PFSK-1 (cell line): ENCODE results near the gene PRPF19.
A peak's percentile ranks its signal among the peaks of the same experiment; 100 is the strongest.

Experiments used
- FOXP2 ChIP-seq: optimal IDR thresholded peaks from 2 replicates; pipeline ENCODE3; 2011; ENCODE audit warnings: borderline replicate concordance, control low read depth, inconsistent platforms; ENCODE audit not compliant: insufficient read depth; ENCODE audit errors: extremely low read length, extremely low read depth
- POLR2AphosphoS5 ChIP-seq: IDR thresholded peaks from 2 replicates; pipeline ENCODE4 v1.6.1; 2012; ENCODE audit warnings: low read depth, mild to moderate bottlenecking, control low read depth, low read length, moderate library complexity
- SIN3A ChIP-seq: IDR thresholded peaks from 2 replicates; pipeline ENCODE4 v1.6.1; 2012; ENCODE audit warnings: mild to moderate bottlenecking, low read length, moderate library complexity, borderline replicate concordance; ENCODE audit not compliant: insufficient read depth
- TAF1 ChIP-seq: IDR thresholded peaks from 2 replicates; pipeline ENCODE4 v1.6.1; 2012; ENCODE audit warnings: low read length, control low read depth, borderline replicate concordance; ENCODE audit not compliant: insufficient read depth
- TF ChIP-seq, protein P1 (sequence below), 2 experiments: IDR thresholded peaks; 2 replicates each; pipeline versions ENCODE4 v1.6.1 to v1.8.0; 2011 to 2012; ENCODE audit warnings: low read depth in 2 of 2, low read length in 2 of 2, control low read depth in 1 of 2, inconsistent platforms in 1 of 2, mild to moderate bottlenecking in 1 of 2, moderate library complexity in 1 of 2; ENCODE audit not compliant: insufficient read depth in 1 of 2

Gene PRPF19

DNA sequence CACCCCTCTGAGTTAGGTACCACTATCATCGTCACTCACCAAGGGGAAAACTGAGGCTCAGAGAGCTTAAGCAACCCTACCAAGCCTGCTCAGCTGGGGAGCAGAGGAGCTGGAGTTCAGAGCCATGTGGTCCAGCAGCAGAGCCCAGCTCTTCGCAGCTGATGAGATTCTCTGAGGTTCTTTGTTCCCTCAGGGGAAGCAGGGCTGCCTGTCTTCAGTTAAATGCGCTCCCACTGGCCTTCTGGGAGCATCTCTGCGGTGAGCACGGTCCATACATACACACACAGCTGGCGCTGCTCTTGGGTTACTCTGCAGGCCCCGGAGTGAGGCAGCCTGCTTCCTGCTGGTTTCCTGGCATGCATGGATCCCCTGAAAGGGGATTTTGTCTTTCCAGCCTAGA is 45.4 kb downstream of the PRPF19 start:
- TF ChIP-seq FOXP2 (no peak), SIN3A (no peak), TAF1 (no peak), POLR2AphosphoS5 (no peak)
- TF ChIP-seq, protein P1, sequence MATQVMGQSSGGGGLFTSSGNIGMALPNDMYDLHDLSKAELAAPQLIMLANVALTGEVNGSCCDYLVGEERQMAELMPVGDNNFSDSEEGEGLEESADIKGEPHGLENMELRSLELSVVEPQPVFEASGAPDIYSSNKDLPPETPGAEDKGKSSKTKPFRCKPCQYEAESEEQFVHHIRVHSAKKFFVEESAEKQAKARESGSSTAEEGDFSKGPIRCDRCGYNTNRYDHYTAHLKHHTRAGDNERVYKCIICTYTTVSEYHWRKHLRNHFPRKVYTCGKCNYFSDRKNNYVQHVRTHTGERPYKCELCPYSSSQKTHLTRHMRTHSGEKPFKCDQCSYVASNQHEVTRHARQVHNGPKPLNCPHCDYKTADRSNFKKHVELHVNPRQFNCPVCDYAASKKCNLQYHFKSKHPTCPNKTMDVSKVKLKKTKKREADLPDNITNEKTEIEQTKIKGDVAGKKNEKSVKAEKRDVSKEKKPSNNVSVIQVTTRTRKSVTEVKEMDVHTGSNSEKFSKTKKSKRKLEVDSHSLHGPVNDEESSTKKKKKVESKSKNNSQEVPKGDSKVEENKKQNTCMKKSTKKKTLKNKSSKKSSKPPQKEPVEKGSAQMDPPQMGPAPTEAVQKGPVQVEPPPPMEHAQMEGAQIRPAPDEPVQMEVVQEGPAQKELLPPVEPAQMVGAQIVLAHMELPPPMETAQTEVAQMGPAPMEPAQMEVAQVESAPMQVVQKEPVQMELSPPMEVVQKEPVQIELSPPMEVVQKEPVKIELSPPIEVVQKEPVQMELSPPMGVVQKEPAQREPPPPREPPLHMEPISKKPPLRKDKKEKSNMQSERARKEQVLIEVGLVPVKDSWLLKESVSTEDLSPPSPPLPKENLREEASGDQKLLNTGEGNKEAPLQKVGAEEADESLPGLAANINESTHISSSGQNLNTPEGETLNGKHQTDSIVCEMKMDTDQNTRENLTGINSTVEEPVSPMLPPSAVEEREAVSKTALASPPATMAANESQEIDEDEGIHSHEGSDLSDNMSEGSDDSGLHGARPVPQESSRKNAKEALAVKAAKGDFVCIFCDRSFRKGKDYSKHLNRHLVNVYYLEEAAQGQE (IDR thresholded peaks at IDR 0.05; ENCODE audit: insufficient read depth in 1 of 2, low read depth in 2 of 2, low read length in 2 of 2), result no peak

DNA sequence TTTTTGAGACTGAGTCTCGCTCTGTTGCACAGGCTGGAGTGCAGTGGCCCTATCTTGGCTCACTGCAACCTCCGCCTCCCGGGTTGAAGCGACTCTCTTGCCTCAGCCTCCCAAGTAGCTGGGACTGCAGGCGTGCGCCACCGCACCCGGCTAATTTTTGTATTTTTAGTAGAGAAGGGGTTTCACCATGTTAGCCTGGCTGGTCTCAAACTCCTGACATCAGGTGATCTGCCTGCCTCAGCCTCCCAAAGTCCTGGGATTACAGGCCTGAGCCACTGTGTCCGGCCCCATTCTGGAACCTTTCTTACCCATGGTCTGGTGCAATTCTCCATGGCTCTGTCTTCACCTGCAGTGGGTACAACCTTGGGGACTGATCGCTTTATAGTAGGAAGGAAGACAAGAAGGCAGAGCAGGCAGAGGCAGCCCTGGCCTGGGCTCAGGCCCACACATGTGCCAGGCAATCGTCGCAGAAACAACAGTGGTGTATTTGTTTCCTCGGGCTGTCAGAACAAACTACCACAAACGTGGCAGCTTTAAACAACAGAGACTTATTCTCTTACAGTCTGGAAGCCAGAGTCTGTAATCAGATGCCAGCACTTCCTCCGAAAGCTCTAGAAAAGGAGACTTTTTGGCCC is 46.7 kb downstream of the PRPF19 start:
- no peak for TF ChIP-seq TAF1
- no peak for TF ChIP-seq FOXP2
- TF ChIP-seq POLR2AphosphoS5, result no peak
- TF ChIP-seq, protein P1 (IDR thresholded peaks at IDR 0.05; ENCODE audit: insufficient read depth in 1 of 2, low read depth in 2 of 2, low read length in 2 of 2), result no peak
- no peak for TF ChIP-seq SIN3A

DNA sequence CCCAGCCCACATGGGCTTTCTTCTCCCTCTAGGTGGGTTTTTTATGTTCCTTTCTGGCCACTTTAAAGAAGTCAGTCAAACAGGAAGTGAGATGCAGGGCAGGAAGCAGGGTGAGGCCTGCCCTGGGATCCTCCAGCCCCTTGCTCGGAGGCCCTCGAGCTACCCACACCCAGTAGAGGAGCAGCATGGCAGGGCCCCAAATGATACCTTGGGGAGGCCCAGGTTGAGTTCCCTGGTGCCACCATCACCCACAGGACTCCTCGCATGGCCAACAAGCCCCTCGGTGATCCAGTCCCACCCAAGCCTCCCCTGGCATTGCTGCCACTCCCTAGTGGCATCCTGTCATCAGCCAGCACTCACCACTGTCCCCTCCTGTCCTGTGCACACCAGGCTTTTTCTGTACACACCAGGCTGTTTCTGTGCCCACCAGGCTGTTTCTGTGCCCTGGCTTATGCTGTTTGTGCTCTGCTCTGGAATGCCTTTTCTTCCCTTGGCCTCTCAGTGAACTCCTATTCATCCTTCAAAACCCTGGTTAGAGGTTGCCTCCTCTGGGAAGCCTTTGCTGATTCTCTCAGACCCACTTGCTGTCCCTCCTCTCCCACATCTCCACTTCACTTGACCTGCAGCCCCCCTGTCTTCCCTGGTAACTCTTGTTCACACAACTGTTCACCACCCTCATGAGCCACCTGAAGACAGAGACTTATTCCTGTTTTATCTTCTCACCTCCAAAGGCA is 47.5 kb downstream of the PRPF19 start:
- TF ChIP-seq, protein P1 (IDR thresholded peaks at IDR 0.05; ENCODE audit: insufficient read depth in 1 of 2, low read depth in 2 of 2, low read length in 2 of 2), result no peak
- no peak for TF ChIP-seq FOXP2
- TF ChIP-seq TAF1, result no peak
- TF ChIP-seq POLR2AphosphoS5, result no peak
- no peak for TF ChIP-seq SIN3A

DNA sequence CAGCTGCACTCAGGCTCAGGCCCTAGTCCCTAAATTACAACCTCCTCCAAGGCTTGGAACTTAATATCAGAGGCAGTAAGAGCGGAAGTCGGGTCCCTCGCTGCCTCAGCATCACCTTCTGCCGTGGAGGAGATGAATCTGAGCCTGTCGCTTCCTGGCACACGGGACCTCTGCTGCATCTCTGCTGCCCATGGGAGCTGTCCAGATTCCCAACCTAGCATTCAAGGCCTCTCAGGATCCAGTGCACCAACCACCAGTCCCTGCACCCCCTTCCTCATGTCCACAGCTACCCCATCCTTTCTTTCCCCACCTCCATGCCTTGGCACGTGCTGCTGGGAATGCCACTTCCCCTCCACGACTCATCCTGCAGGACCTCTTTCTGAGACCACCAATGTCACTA is 48.1 kb downstream of the PRPF19 start:
- no peak for TF ChIP-seq SIN3A
- TF ChIP-seq, protein P1 (IDR thresholded peaks at IDR 0.05; ENCODE audit: insufficient read depth in 1 of 2, low read depth in 2 of 2, low read length in 2 of 2), result peak; percentile 37 to 52; a peak in 2 of 4 replicates
